Adrenal gland (tissue), 5 donors: ENCODE results near the gene SEMA5A.

ENCODE experiments used
- CTCF ChIP-seq, 6 experiments: fragments of 450-650 bp in 4 of 6; fragments of 200-600 bp in 2 of 6; sonication (generic) in 1 of 6; IDR thresholded peaks; 1 replicate in 5 of 6; 2 replicates in 1 of 6; pipeline versions ENCODE4 v1.5.1 to v1.8.0; 2016 to 2021; ENCODE audit warnings: antibody characterized with exemption in 6 of 6, mild to moderate bottlenecking in 2 of 6, moderate library complexity in 1 of 6
- POLR2A ChIP-seq, 2 donors: fragments of 450-650 bp; IDR thresholded peaks; one replicate each; pipeline ENCODE4 v1.6.1; 2017; ENCODE audit warnings: antibody characterized with exemption in 2 of 2, mild to moderate bottlenecking in 2 of 2, moderate library complexity in 1 of 2
- donor health status: DM: no; HTN: no; CAD: no.

- TF ChIP-seq CTCF (IDR thresholded peaks at IDR 0.05): no peak
- no peak for TF ChIP-seq POLR2A (IDR thresholded peaks at IDR 0.05)
Observed at GRCh38 chr5:9054322-9054721, 491.6 kb downstream of the SEMA5A start.
